ENCODE data around the gene RBP7. TPM values are rescaled to one million over a fixed set of nuclear protein-coding genes. Genes with fewer than 3 reads are reported as not detected.
A peak's percentile ranks its signal among the peaks of the same experiment; 100 is the strongest.

The RBP7 gene
- total RNA-seq, 4 donors from 2014 or later, result 2.3 to 3.3 TPM; not detected in 2

- DNase-seq, result peak; percentile 98
- Histone ChIP-seq H3K27ac (peak within 1 kb of the TSS; percentile 95 to 98 (median 95)), H3K4me3 (peak within 1 kb of the TSS; percentile 50 to 98 (median 79)), H3K36me3 (peaks cover 0 to 3% (median 0%) of the 10 kb centered on the region in 4 donors), H3K27me3 (no peaks in the 10 kb centered on the region), H3K4me1 (peaks cover 4 to 31% (median 20%) of the 10 kb centered on the region in 4 donors), H3K9me3 (no peaks in the 10 kb centered on the region)
- in situ Hi-C loops (cut with MboI; ENCODE audit: low pct_ligation_motif_present in 1 of 4, low pct_unique_long_range_greater_than_20kb in 1 of 4, low sequenced_read_pairs in 3 of 4) (loop anchor here in 1 of 4 donors (10.0 kb wide), 1 partner anchor 78 kb away; no protein-coding TSS in a partner anchor), intact Hi-C loops (cut with DNase I; ENCODE audit: low total_unique reads) (no loop called here)
- TF ChIP-seq POLR2AphosphoS5 (IDR thresholded peaks at IDR 0.05), result peak; percentile 47 to 72 (median 48)
- peak; percentile 66 for TF ChIP-seq POLR2A (IDR thresholded peaks at IDR 0.05)
- TF ChIP-seq EP300 (IDR thresholded peaks at IDR 0.05; ENCODE audit: low read depth), result no peak
- TF ChIP-seq CTCF (IDR thresholded peaks at IDR 0.05), result peak; percentile 80 to 89 (median 85)
- WGBS, 2 donors (ENCODE audit: low coverage in 1 of 2), result 0% methylated on average over 38 of the region's 73 CpGs; no CpG with 5 or more reads in 1 of the 2 donors
These were observed 35.7 kb downstream of the RBP7 start, which contains the start of gene UBE4B for GRCh38 chr1:10032590-10033358. Gene UBE4B (plus strand): TSS chr1:10032958. CDS start chr1:10033671, 713 bp downstream.

GRCh38 chr1:10033359-10033845 is 36.4 kb downstream of the RBP7 start:
- in situ Hi-C loops (cut with MboI; ENCODE audit: low pct_ligation_motif_present in 1 of 4, low pct_unique_long_range_greater_than_20kb in 1 of 4, low sequenced_read_pairs in 3 of 4), result loop anchor here in 1 of 4 donors (10.0 kb wide), 1 partner anchor 79 kb away; no protein-coding TSS in a partner anchor
- TF ChIP-seq POLR2AphosphoS5 (IDR thresholded peaks at IDR 0.05) (no peak), EP300 (IDR thresholded peaks at IDR 0.05; ENCODE audit: low read depth) (no peak), POLR2A (IDR thresholded peaks at IDR 0.05) (no peak), CTCF (IDR thresholded peaks at IDR 0.05) (peak in 1 of 5 experiments; percentile 34)
- no peaks in the 10 kb centered on the region for H3K27me3 ChIP-seq
- H3K4me1 ChIP-seq, result peaks cover 4 to 31% (median 20%) of the 10 kb centered on the region in 4 donors
- H3K36me3 ChIP-seq, result peaks cover 0 to 7% (median 3%) of the 10 kb centered on the region in 4 donors
- intact Hi-C loops (cut with DNase I; ENCODE audit: low total_unique reads), result no loop called here
- H3K9me3 ChIP-seq, result no peaks in the 10 kb centered on the region
- peak overlapping the region; percentile 95 to 98 (median 95) for H3K27ac ChIP-seq
- H3K4me3 ChIP-seq, result peak overlapping the region; percentile 50 to 98 (median 79)
- DNase-seq, result peak; percentile 25
- 0 to 1% methylated on average over 6 to 19 of the region's 19 CpGs for WGBS, 2 donors (ENCODE audit: low coverage in 1 of 2)

GRCh38 chr1:10042746-10043145 is 45.7 kb downstream of the RBP7 start:
- H3K4me1 ChIP-seq, result peaks cover 5 to 23% (median 15%) of the 10 kb centered on the region in 4 donors
- in situ Hi-C loops (cut with MboI; ENCODE audit: low pct_ligation_motif_present in 1 of 4, low pct_unique_long_range_greater_than_20kb in 1 of 4, low sequenced_read_pairs in 3 of 4) (no loop called here), intact Hi-C loops (cut with DNase I; ENCODE audit: low total_unique reads) (no loop called here)
- peaks cover 0 to 8% (median 3%) of the 10 kb centered on the region in 4 donors for H3K36me3 ChIP-seq
- DNase-seq, result no peak
- no peaks in the 10 kb centered on the region for H3K27me3 ChIP-seq
- no peak overlapping the region for H3K27ac ChIP-seq
- 95 to 100% methylated on average over 1 to 4 of the region's 4 CpGs for WGBS, 2 donors (ENCODE audit: low coverage in 1 of 2)
- no peak for TF ChIP-seq POLR2AphosphoS5 (IDR thresholded peaks at IDR 0.05)
- TF ChIP-seq CTCF (IDR thresholded peaks at IDR 0.05), result no peak
- no peak for TF ChIP-seq EP300 (IDR thresholded peaks at IDR 0.05; ENCODE audit: low read depth)
- no peak for TF ChIP-seq POLR2A (IDR thresholded peaks at IDR 0.05)
- H3K9me3 ChIP-seq, result no peaks in the 10 kb centered on the region
- H3K4me3 ChIP-seq, result no peak overlapping the region
